CD4-positive, alpha-beta T cell (primary cell): ENCODE results near the gene PPAN. TPM values are rescaled to one million over a fixed set of nuclear protein-coding genes. Genes with fewer than 3 reads are reported as not detected.
A peak's percentile ranks its signal among the peaks of the same experiment; 100 is the strongest.

Experiments used
- ATAC-seq: fragments of 200-7000 bp; cut with Tn5 transposase; one replicate; pipeline ENCODE4 v1.10.0; 2022; ENCODE audit warnings: mild to moderate bottlenecking; ENCODE audit not compliant: poor library complexity
- CTCF ChIA-PET: fragments of 350-600 bp; sonication (Branson Sonifier 250); formaldehyde crosslinking; loops from one replicate; lab custom pipeline; 2021; ENCODE audit warnings: antibody characterized with exemption, inconsistent platforms; lab: Charles Lee
- POLR2A ChIA-PET: fragments of 350-600 bp; sonication (Branson Sonifier 250); formaldehyde crosslinking; loops from one replicate; lab custom pipeline; 2021; ENCODE audit warnings: antibody characterized with exemption, inconsistent platforms; lab: Charles Lee
- DNase-seq, 14 experiments: peaks; one replicate each; pipeline ENCODE4 v3.0.0-alpha.2; 2013 to 2020; ENCODE audit warnings: mixed read lengths in 2 of 14
- H3K27ac ChIP-seq, 2 donors: one replicate each; pipeline versions ENCODE4 v1.5.1 to v1.7.0; 2013; ENCODE audit warnings: low read length in 2 of 2, low read depth in 1 of 2, mild to moderate bottlenecking in 1 of 2
- H3K27me3 ChIP-seq, 2 experiments: 1 replicate in 1 of 2; 2 replicates in 1 of 2; pipeline versions ENCODE4 v1.6.1 to v1.7.0; 2013; ENCODE audit warnings: low read length in 2 of 2, control low read depth in 1 of 2, mild to moderate bottlenecking in 1 of 2, moderate library complexity in 1 of 2; ENCODE audit not compliant: insufficient read depth in 2 of 2, control insufficient read depth in 1 of 2
- H3K36me3 ChIP-seq: one replicate; pipeline ENCODE4 v1.6.1; 2013; ENCODE audit warnings: low read length, control low read depth; ENCODE audit not compliant: insufficient read depth
- H3K4me1 ChIP-seq: one replicate; pipeline ENCODE4 v1.6.1; 2013; ENCODE audit warnings: low read length, control low read depth; ENCODE audit not compliant: insufficient read depth
- H3K4me3 ChIP-seq: one replicate; pipeline ENCODE4 v1.5.1; 2013; ENCODE audit warnings: mild to moderate bottlenecking, low read length, moderate library complexity
- H3K9me3 ChIP-seq, 2 experiments: 1 replicate in 1 of 2; 2 replicates in 1 of 2; pipeline versions ENCODE4 v1.6.1 to v1.7.0; 2013; ENCODE audit warnings: low read length in 2 of 2, mild to moderate bottlenecking in 2 of 2, control low read depth in 1 of 2, moderate library complexity in 1 of 2; ENCODE audit not compliant: control insufficient read depth in 1 of 2, insufficient read depth in 1 of 2
- H3K27ac Mint-ChIP-seq: one replicate; pipeline ENCODE4 v1.8.0; 2020; ENCODE audit warnings: mixed read lengths
- H3K27me3 Mint-ChIP-seq: one replicate; pipeline ENCODE4 v1.8.0; 2021; ENCODE audit warnings: mixed read lengths
- H3K36me3 Mint-ChIP-seq: one replicate; pipeline ENCODE4 v1.8.0; 2021; ENCODE audit warnings: low read depth, mixed read lengths
- H3K4me1 Mint-ChIP-seq: one replicate; pipeline ENCODE4 v1.8.0; 2021; ENCODE audit warnings: low read depth, mixed read lengths
- H3K4me3 Mint-ChIP-seq: one replicate; pipeline ENCODE4 v1.8.0; 2020; ENCODE audit warnings: mild to moderate bottlenecking, mixed read lengths
- H3K9me3 Mint-ChIP-seq: one replicate; pipeline ENCODE4 v1.8.0; 2020; ENCODE audit warnings: mixed read lengths
- intact Hi-C, 2 experiments: fragments of 100-400 bp; cut with DNase I in 1 of 2; cut with micrococcal nuclease in 1 of 2; formaldehyde crosslinking; loops; one replicate each; pipeline versions ENCODE4 v1.15.1 to v1.9.0; 2023 to 2025; cut with DNase I, micrococcal nuclease
- total RNA-seq, 174 experiments: library from RNA in 2 of 174; stranded (reverse) in 2 of 174; gene quantifications; one replicate each; pipeline ENCODE4 v1.2.3 and lab custom pipeline; 2021 to 2026
- TF ChIP-seq, protein P1 (sequence below): fragments of 200-600 bp; IDR thresholded peaks from one replicate; pipeline ENCODE4 v1.8.0; 2022; ENCODE audit warnings: antibody characterized with exemption, mild to moderate bottlenecking

The PPAN gene
- total RNA-seq, 2 experiments from 2014 or later: 119 to 127 TPM

DNA sequence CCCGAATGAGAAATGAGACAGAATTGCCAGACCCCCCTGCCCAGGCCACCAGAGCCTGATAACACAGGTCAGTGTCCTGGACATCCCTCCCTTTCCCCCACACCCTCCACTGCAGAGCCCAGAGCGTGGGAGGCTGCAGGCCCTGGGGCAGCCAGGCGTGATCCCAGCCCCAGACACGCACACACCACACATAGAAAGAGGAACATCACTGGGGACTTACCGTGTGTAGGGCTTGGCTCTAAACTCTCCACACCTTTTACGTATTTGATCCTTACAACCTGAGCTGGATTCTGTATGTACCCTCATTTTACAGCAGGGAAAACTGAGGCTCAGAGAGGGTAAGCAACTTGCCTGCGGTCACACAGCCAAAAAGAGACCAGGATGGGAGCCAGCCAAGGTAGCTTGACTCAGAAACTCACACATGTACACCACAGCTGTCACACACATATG, 3.4 kb upstream of the PPAN start:
- peak in 1 of 14 experiments; percentile 51 for DNase-seq
- TF ChIP-seq, protein P1, sequence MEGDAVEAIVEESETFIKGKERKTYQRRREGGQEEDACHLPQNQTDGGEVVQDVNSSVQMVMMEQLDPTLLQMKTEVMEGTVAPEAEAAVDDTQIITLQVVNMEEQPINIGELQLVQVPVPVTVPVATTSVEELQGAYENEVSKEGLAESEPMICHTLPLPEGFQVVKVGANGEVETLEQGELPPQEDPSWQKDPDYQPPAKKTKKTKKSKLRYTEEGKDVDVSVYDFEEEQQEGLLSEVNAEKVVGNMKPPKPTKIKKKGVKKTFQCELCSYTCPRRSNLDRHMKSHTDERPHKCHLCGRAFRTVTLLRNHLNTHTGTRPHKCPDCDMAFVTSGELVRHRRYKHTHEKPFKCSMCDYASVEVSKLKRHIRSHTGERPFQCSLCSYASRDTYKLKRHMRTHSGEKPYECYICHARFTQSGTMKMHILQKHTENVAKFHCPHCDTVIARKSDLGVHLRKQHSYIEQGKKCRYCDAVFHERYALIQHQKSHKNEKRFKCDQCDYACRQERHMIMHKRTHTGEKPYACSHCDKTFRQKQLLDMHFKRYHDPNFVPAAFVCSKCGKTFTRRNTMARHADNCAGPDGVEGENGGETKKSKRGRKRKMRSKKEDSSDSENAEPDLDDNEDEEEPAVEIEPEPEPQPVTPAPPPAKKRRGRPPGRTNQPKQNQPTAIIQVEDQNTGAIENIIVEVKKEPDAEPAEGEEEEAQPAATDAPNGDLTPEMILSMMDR: no peak
- H3K36me3 Mint-ChIP-seq: peaks cover 22% of the 10 kb centered on the region
- no peak overlapping the region for H3K4me3 ChIP-seq
- CTCF ChIA-PET: interaction anchor here (0.5 to 2.1 kb wide), 2 partner anchors 75 to 421 kb away, joined by 3 to 5 read pairs; no protein-coding TSS in a partner anchor
- H3K27me3 ChIP-seq: no peaks in the 10 kb centered on the region
- H3K9me3 ChIP-seq: no peaks in the 10 kb centered on the region
- no peaks in the 10 kb centered on the region for H3K27me3 Mint-ChIP-seq
- peaks cover 92% of the 10 kb centered on the region for H3K4me1 ChIP-seq
- POLR2A ChIA-PET: interaction anchor here (0.9 to 6.0 kb wide), 3 partner anchors 10 to 40 kb away, joined by 3 to 55 read pairs (median 3); partner anchors contain the start of gene EIF3G
- H3K27ac ChIP-seq: peak overlapping the region; percentile 79 to 91
- H3K36me3 ChIP-seq: peaks cover 9% of the 10 kb centered on the region
- H3K9me3 Mint-ChIP-seq: no peaks in the 10 kb centered on the region
- H3K4me3 Mint-ChIP-seq: peak overlapping the region; percentile 42
- no peak for ATAC-seq
- intact Hi-C loops: loop anchor here in 1 of 2 experiments (10.0 kb wide), 1 partner anchor 302 kb away; the partner anchor contains the start of gene CDC37
- peak overlapping the region; percentile 96 for H3K27ac Mint-ChIP-seq
- peaks cover 62% of the 10 kb centered on the region for H3K4me1 Mint-ChIP-seq

DNA sequence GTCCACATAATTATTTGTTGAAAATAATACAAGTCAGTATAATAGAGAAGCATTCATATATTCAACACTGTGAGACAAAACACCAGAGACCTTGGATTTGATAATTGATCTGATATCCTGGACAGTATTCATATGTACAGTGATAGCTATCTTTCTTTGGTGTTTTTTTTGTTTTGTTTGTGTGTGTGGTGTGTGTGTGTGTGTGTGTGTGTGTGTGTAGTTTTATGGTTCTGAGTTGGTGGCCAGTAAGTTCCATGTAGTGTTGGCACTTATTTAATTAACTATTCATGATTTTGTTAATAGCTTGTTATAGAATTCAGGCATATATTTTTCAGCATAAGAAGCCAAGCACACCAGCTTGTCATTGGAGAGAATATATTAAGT, 2.0 kb upstream of the PPAN start:
- H3K36me3 Mint-ChIP-seq: peaks cover 31% of the 10 kb centered on the region
- H3K27me3 Mint-ChIP-seq: no peaks in the 10 kb centered on the region
- H3K27ac Mint-ChIP-seq: peak overlapping the region; percentile 95
- TF ChIP-seq, protein P1: no peak
- no peak for DNase-seq
- Histone ChIP-seq H3K27me3 (no peaks in the 10 kb centered on the region), H3K4me3 (no peak overlapping the region), H3K27ac (peak overlapping the region; percentile 94 to 98), H3K4me1 (peaks cover 86% of the 10 kb centered on the region), H3K36me3 (peaks cover 22% of the 10 kb centered on the region), H3K9me3 (no peaks in the 10 kb centered on the region)
- ChIA-PET POLR2A (interaction anchor here (0.6 to 6.0 kb wide), 7 partner anchors 7 to 302 kb away, joined by 3 to 80 read pairs (median 5); partner anchors contain the start of genes EIF3G and S1PR2), CTCF (interaction anchor here (0.6 to 2.1 kb wide), 5 partner anchors 8 to 76 kb away, joined by 3 to 7 read pairs (median 5); partner anchors contain the start of gene EIF3G)
- intact Hi-C loops: loop anchor here in 1 of 2 experiments (10.0 kb wide), 1 partner anchor 301 kb away; the partner anchor contains the start of gene CDC37
- no peak for ATAC-seq
- peaks cover 57% of the 10 kb centered on the region for H3K4me1 Mint-ChIP-seq
- no peaks in the 10 kb centered on the region for H3K9me3 Mint-ChIP-seq
- peak overlapping the region; percentile 38 for H3K4me3 Mint-ChIP-seq

DNA sequence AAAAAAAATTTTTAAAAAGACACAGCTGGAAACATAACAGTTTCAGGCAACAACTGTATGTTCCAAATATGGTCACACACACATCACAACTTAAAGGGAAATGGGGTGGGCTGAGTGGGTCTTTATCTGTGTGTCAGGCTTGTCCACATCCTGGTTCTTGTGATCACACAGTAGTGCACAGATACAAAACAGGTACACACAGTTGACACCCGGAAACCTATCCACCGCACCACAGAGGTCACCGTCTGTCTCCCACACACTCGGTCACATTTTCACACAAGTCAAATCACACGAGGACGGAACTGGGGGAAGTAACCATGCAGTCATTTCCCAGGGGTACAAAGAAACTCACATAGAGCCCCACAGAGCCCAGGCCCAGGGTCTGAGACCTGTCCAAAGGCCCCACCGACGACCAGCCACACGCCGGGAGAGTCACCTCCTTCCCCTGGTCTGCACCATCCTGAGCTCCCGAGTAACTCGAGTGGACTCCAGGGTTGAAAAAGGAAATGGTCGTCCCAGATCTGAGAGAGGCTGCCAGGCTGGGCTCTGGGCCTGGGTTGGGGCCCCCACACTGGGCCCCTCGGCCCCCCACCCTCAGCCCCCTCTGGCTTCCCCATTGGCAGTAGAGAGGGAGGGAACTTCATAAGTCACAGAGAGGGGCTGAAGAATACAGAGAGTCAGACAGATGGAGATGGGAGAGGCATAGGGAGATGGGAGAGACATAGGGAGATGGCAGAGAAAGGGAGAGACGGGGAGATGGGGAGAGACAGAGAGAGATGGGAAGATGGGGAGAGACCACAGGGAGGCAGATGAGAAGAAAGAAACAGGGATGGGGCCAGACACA, 1.3 kb upstream of the PPAN start:
- peaks cover 84% of the 10 kb centered on the region for H3K4me1 ChIP-seq
- TF ChIP-seq, protein P1: no peak
- Mint-ChIP-seq H3K9me3 (no peaks in the 10 kb centered on the region), H3K36me3 (peaks cover 38% of the 10 kb centered on the region), H3K27me3 (no peaks in the 10 kb centered on the region), H3K4me3 (peak overlapping the region; percentile 93), H3K27ac (peak overlapping the region; percentile 95), H3K4me1 (peaks cover 50% of the 10 kb centered on the region)
- ChIA-PET CTCF (interaction anchor here (0.6 to 2.1 kb wide), 5 partner anchors 8 to 77 kb away, joined by 3 to 7 read pairs (median 5); partner anchors contain the start of gene EIF3G), POLR2A (interaction anchor here (0.6 to 6.0 kb wide), 9 partner anchors 8 to 301 kb away, joined by 3 to 80 read pairs (median 5); partner anchors contain the start of genes EIF3G, ICAM1, MRPL4 and S1PR2)
- no peaks in the 10 kb centered on the region for H3K9me3 ChIP-seq
- intact Hi-C loops: loop anchor here (5.0 to 10.0 kb wide), 3 partner anchors 87 to 300 kb away; partner anchors contain the start of genes CDC37 (in 1 of the 2), DNMT1 (in 1 of the 2) and MRPL4 (in 1 of the 2)
- ATAC-seq (peak; percentile 79), DNase-seq (peak in 13 of 14 experiments; percentile 62 to 98 (median 71))
- H3K27me3 ChIP-seq: no peaks in the 10 kb centered on the region
- no peak overlapping the region for H3K4me3 ChIP-seq
- peak overlapping the region; percentile 94 to 98 for H3K27ac ChIP-seq
- peaks cover 30% of the 10 kb centered on the region for H3K36me3 ChIP-seq
